ENCODE measurements around the gene AAK1.

GRCh38 chr2:69623236-69623635, 20.3 kb downstream of the AAK1 start:
- TF ChIP-seq CTCF (IDR thresholded peaks at IDR 0.05) (no peak), POLR2AphosphoS5 (IDR thresholded peaks at IDR 0.05) (no peak), POLR2A (IDR thresholded peaks at IDR 0.05) (no peak), EP300 (IDR thresholded peaks at IDR 0.05) (no peak)
